Right lobe of liver (tissue), 4 donors: ENCODE results near the gene IQCF6.

Experiments used
- CTCF ChIP-seq, 4 donors: fragments of 200-600 bp in 3 of 4; fragments of 450-650 bp in 1 of 4; IDR thresholded peaks; one replicate each; pipeline versions ENCODE4 v1.5.1 to v1.8.0; 2016 to 2022; ENCODE audit warnings: antibody characterized with exemption in 4 of 4, mild to moderate bottlenecking in 2 of 4
- POLR2A ChIP-seq: fragments of 450-650 bp; IDR thresholded peaks from one replicate; pipeline ENCODE4 v1.6.1; 2017; ENCODE audit warnings: antibody characterized with exemption, mild to moderate bottlenecking
- donor health status: DM: no; HTN: no; CAD: no.
- donor health status: DM: no; HTN: no; CAD: no.
- donor health status: DM: no; HTN: yes; CAD: no.

- TF ChIP-seq CTCF (IDR thresholded peaks at IDR 0.05) (no peak), POLR2A (no peak)
Observed at GRCh38 chr3:51779137-51779536, at the start of gene IQCF6.
